ENCODE results near the gene ARHGAP11A. TPM values are rescaled to one million over a fixed set of nuclear protein-coding genes. Genes with fewer than 3 reads are reported as not detected.

ARHGAP11A gene
- total and polyA plus RNA-seq, 2 of the 8 experiments (the other 6 are each of a cell fraction or from before 2014, with no cell fraction given): 8.1 to 112 TPM

- H3K4me1 ChIP-seq (replicated peaks in 1 of 4; ENCODE audit: control insufficient read depth in 3 of 4, insufficient read depth in 4 of 4, low read length in 3 of 4): peaks cover 5 to 16% (median 7%) of the 10 kb centered on the region in 4 experiments
- no peak overlapping the region for H3K14ac ChIP-seq (ENCODE audit: insufficient read length)
- no peaks in the 10 kb centered on the region for H3K23me2 ChIP-seq (ENCODE audit: low read depth, low read length)
- no peak overlapping the region for H3K18ac ChIP-seq (ENCODE audit: extremely low read depth, low read length)
- H3K27ac ChIP-seq (ENCODE audit: low read depth, low read length): no peak overlapping the region
- no peak overlapping the region for H4K8ac ChIP-seq (ENCODE audit: extremely low read depth, insufficient read depth, low read length)
- ChIA-PET CTCF (ENCODE audit: partially characterized antibody) (interaction anchor here (0.5 kb wide), 1 partner anchor 12 kb away, joined by 3 read pairs; no protein-coding TSS in a partner anchor), POLR2A (ENCODE audit: partially characterized antibody) (no interaction called here)
- DNase-seq (ENCODE audit: low read depth in 1 of 2, low spot score in 2 of 2): no peak
- H3K79me1 ChIP-seq (ENCODE audit: low read depth, low read length): no peaks in the 10 kb centered on the region
- no peak overlapping the region for H3K4ac ChIP-seq (replicated peaks; ENCODE audit: insufficient read length, low read depth, low read length)
- no peak overlapping the region for H2BK120ac ChIP-seq (replicated peaks; ENCODE audit: low read depth, low read length)
- no peak overlapping the region for H4K91ac ChIP-seq (replicated peaks; ENCODE audit: insufficient read length, low read length)
- no peaks in the 10 kb centered on the region for H4K20me1 ChIP-seq (replicated peaks in 1 of 2; ENCODE audit: control insufficient read depth in 1 of 2, insufficient read depth in 2 of 2, low read length in 2 of 2)
- FAIRE-seq: no peak
- no peak overlapping the region for H2AFZ ChIP-seq (ENCODE audit: low read length)
- H3K4me3 ChIP-seq (ENCODE audit: extremely low read depth in 1 of 4, insufficient read depth in 2 of 4, low read depth in 3 of 4, low read length in 4 of 4): no peak overlapping the region
- TF ChIP-seq EP300 (IDR thresholded peaks at IDR 0.05; ENCODE audit: borderline replicate concordance in 1 of 2, low read depth in 2 of 2, low read length in 2 of 2) (no peak), NANOG (IDR thresholded peaks at IDR 0.05; ENCODE audit: insufficient read depth, low read depth, low read length, poor library complexity, severe bottlenecking) (no peak), ASH2L (IDR thresholded peaks at IDR 0.05; ENCODE audit: low read length) (no peak), ATF3 (IDR thresholded peaks at IDR 0.05; ENCODE audit: insufficient read depth, low read depth, low read length) (no peak), SUZ12 (IDR thresholded peaks at IDR 0.05; ENCODE audit: low read length) (no peak), TCF12 (IDR thresholded peaks at IDR 0.05; ENCODE audit: low read depth, low read length) (no peak), BACH1 (IDR thresholded peaks at IDR 0.05; ENCODE audit: low read length) (no peak), SRF (IDR thresholded peaks at IDR 0.05; ENCODE audit: low read depth, low read length) (no peak), RBBP5 (IDR thresholded peaks at IDR 0.05; ENCODE audit: borderline replicate concordance, low read depth, low read length) (no peak), CHD1 (IDR thresholded peaks at IDR 0.05; ENCODE audit: low read depth, low read length) (no peak), ZNF274 (IDR thresholded peaks at IDR 0.05; ENCODE audit: borderline replicate concordance, extremely low read depth, low read length) (no peak), PHF8 (conservative IDR thresholded peaks at IDR 0.05; ENCODE audit: low read depth, low read length) (no peak), CHD2 (IDR thresholded peaks at IDR 0.05; ENCODE audit: low read length) (no peak)
- H3K9me3 ChIP-seq (ENCODE audit: insufficient read depth in 2 of 2, low read depth in 1 of 2, low read length in 1 of 2): no peaks in the 10 kb centered on the region
- WGBS, 2 experiments (ENCODE audit: extremely low coverage in 1 of 2, insufficient coverage in 1 of 2, insufficient read length in 1 of 2, insufficient replicate concordance in 2 of 2, low coverage in 1 of 2, low lambda C conversion rate in 2 of 2, missing lambda C conversion rate in 1 of 2): 91% methylated on average over 5 of the region's 6 CpGs; no CpG with 5 or more reads in 1 of the 2 experiments
- H2BK12ac ChIP-seq (ENCODE audit: low read depth, low read length): no peak overlapping the region
- no peak overlapping the region for H4K5ac ChIP-seq (ENCODE audit: insufficient read length, low read depth, low read length)
- no peak overlapping the region for H2AK5ac ChIP-seq (ENCODE audit: low read depth, low read length)
- H3K56ac ChIP-seq (replicated peaks; ENCODE audit: insufficient read length, low read depth, low read length): no peak overlapping the region
- no peaks in the 10 kb centered on the region for H3K36me3 ChIP-seq (ENCODE audit: control insufficient read depth in 2 of 4, insufficient read depth in 4 of 4, low read length in 3 of 4)
- H3K9ac ChIP-seq (replicated peaks in 1 of 4; ENCODE audit: extremely low read depth in 1 of 4, low read depth in 3 of 4, low read length in 3 of 4): no peak overlapping the region
- no peaks in the 10 kb centered on the region for H3K27me3 ChIP-seq (replicated peaks in 1 of 4; ENCODE audit: control insufficient read depth in 3 of 4, extremely low read depth in 1 of 4, insufficient read depth in 3 of 4, low read length in 3 of 4)
- H3K4me2 ChIP-seq (ENCODE audit: insufficient read depth in 1 of 2, low read depth in 2 of 2, low read length in 2 of 2): no peak overlapping the region
- no peak overlapping the region for H3K23ac ChIP-seq (ENCODE audit: insufficient read length)
- H2BK20ac ChIP-seq (ENCODE audit: low read length): no peak overlapping the region
- no peaks in the 10 kb centered on the region for H3K79me2 ChIP-seq (ENCODE audit: control insufficient read depth in 1 of 2, insufficient read depth in 2 of 2, low read length in 2 of 2)
- no peak overlapping the region for H2BK5ac ChIP-seq (ENCODE audit: low read depth, low read length)
- no peak overlapping the region for H2BK15ac ChIP-seq (ENCODE audit: low read length)
Observed at GRCh38 chr15:32667321-32667720, 52.0 kb downstream of the ARHGAP11A start.
